ENCODE measurements around the gene FGGY.
"Not testable (repeated sequence)": the region's sequence is repeated elsewhere in the genome, so short reads cannot be mapped to it uniquely, and the experiment has no call there.

The FGGY gene

GRCh38 chr1:59690171-59690930 lies 393.5 kb downstream of the FGGY start:
- DNase-seq = no peak

- DNase-seq = no peak
Observed at GRCh38 chr1:59691261-59691660, 394.4 kb downstream of the FGGY start.

GRCh38 chr1:59692591-59692990 lies 395.7 kb downstream of the FGGY start:
- DNase-seq = no peak

- DNase-seq = no peak
Observed at GRCh38 chr1:59693406-59693805, 396.5 kb downstream of the FGGY start.

GRCh38 chr1:59695252-59695651 lies 398.4 kb downstream of the FGGY start:
- DNase-seq = no peak

- no peak for DNase-seq
Observed at GRCh38 chr1:59696421-59697115, 399.7 kb downstream of the FGGY start.

- no peak for DNase-seq
Observed at GRCh38 chr1:59697150-59697800, 400.4 kb downstream of the FGGY start.

- no peak for DNase-seq
Observed at GRCh38 chr1:59698386-59698785, 401.5 kb downstream of the FGGY start.

GRCh38 chr1:59699227-59699847 lies 402.4 kb downstream of the FGGY start:
- DNase-seq = no peak

GRCh38 chr1:59701376-59701775 lies 404.5 kb downstream of the FGGY start:
- DNase-seq = no peak

GRCh38 chr1:59703226-59703917 lies 406.5 kb downstream of the FGGY start:
- DNase-seq = no peak

GRCh38 chr1:59703918-59704378 lies 407.1 kb downstream of the FGGY start:
- DNase-seq = no peak

- DNase-seq = no peak
Observed at GRCh38 chr1:59704716-59705115, 407.8 kb downstream of the FGGY start.

GRCh38 chr1:59705466-59706302 lies 408.8 kb downstream of the FGGY start:
- no peak for DNase-seq

GRCh38 chr1:59706303-59706599 lies 409.4 kb downstream of the FGGY start:
- DNase-seq = no peak

GRCh38 chr1:59707178-59707791 lies 410.4 kb downstream of the FGGY start:
- no peak for DNase-seq

- no peak for DNase-seq
Observed at GRCh38 chr1:59709333-59709732, 412.4 kb downstream of the FGGY start.

GRCh38 chr1:59710920-59711319 lies 414.0 kb downstream of the FGGY start:
- not testable (repeated sequence) for DNase-seq

- no peak for DNase-seq
Observed at GRCh38 chr1:59714219-59714618, 417.3 kb downstream of the FGGY start.

GRCh38 chr1:59714966-59715365 lies 418.1 kb downstream of the FGGY start:
- no peak for DNase-seq

- DNase-seq = no peak
Observed at GRCh38 chr1:59716832-59717231, 419.9 kb downstream of the FGGY start.

Measured in effector CD8-positive, alpha-beta T cell (primary cell).